22Rv1 (cell line): Measurements from ENCODE around the gene TXN.

Source experiments
- H3K27ac ChIP-seq: fragments of 450-650 bp; 2 replicates; pipeline ENCODE4 v1.5.1; 2017
- ZFX ChIP-seq: fragments of 450-650 bp; IDR thresholded peaks from 2 replicates; pipeline ENCODE4 v1.6.1; 2017; ENCODE audit warnings: antibody characterized with exemption, borderline replicate concordance
- TF ChIP-seq, protein P1 (sequence below): fragments of 450-650 bp; IDR thresholded peaks from 2 replicates; pipeline ENCODE4 v1.5.1; 2017; ENCODE audit warnings: mild to moderate bottlenecking

The TXN gene

GRCh38 chr9:110249603-110250002, 6.7 kb downstream of the TXN start:
- TF ChIP-seq ZFX: no peak
- TF ChIP-seq, protein P1, sequence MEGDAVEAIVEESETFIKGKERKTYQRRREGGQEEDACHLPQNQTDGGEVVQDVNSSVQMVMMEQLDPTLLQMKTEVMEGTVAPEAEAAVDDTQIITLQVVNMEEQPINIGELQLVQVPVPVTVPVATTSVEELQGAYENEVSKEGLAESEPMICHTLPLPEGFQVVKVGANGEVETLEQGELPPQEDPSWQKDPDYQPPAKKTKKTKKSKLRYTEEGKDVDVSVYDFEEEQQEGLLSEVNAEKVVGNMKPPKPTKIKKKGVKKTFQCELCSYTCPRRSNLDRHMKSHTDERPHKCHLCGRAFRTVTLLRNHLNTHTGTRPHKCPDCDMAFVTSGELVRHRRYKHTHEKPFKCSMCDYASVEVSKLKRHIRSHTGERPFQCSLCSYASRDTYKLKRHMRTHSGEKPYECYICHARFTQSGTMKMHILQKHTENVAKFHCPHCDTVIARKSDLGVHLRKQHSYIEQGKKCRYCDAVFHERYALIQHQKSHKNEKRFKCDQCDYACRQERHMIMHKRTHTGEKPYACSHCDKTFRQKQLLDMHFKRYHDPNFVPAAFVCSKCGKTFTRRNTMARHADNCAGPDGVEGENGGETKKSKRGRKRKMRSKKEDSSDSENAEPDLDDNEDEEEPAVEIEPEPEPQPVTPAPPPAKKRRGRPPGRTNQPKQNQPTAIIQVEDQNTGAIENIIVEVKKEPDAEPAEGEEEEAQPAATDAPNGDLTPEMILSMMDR: no peak
- H3K27ac ChIP-seq: no peak overlapping the region

GRCh38 chr9:110248361-110248760, 7.9 kb downstream of the TXN start:
- TF ChIP-seq, protein P1: no peak
- no peak overlapping the region for H3K27ac ChIP-seq

- TF ChIP-seq ZFX: no peak
- TF ChIP-seq, protein P1: no peak
- no peak overlapping the region for H3K27ac ChIP-seq
These were observed 10.1 kb downstream of the TXN start for GRCh38 chr9:110246214-110246613.

GRCh38 chr9:110244616-110245015, 11.7 kb downstream of the TXN start:
- TF ChIP-seq, protein P1: no peak
- H3K27ac ChIP-seq: no peak overlapping the region

- TF ChIP-seq, protein P1: no peak
- no peak for TF ChIP-seq ZFX
- no peak overlapping the region for H3K27ac ChIP-seq
These were observed 14.4 kb downstream of the TXN start for GRCh38 chr9:110241858-110242321.

DNA sequence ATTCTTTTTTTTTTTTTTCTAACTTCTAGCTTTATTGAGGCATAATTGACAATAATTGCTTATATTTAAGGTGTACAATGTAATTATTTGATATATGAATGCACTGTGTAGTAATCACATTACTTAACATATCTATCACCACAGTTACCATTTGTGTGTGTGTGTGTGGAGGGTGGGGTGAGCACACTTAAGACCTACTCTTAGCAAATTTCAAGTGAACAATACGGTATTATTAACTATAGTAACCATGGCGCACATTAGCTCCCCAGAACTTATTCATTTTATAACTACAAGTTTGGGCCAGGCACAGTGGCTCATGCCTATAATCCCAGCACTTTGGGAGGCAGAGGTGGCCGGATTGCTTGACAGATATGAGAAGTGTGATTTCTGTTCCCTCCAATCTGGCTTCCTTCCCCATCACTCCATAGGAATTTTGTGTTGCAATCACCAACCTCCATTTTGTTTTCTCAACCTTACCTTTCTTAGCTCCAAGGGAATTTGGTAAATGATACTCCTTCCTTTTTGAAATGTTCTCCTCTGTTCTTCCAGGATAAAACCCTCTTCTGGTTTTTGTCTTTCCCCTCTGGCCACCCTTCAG, 14.9 kb downstream of the TXN start:
- H3K27ac ChIP-seq: no peak overlapping the region
- no peak for TF ChIP-seq ZFX
- TF ChIP-seq, protein P1: no peak

- H3K27ac ChIP-seq: no peak overlapping the region
- TF ChIP-seq ZFX: no peak
These were observed 16.1 kb downstream of the TXN start for GRCh38 chr9:110240198-110240597.

DNA sequence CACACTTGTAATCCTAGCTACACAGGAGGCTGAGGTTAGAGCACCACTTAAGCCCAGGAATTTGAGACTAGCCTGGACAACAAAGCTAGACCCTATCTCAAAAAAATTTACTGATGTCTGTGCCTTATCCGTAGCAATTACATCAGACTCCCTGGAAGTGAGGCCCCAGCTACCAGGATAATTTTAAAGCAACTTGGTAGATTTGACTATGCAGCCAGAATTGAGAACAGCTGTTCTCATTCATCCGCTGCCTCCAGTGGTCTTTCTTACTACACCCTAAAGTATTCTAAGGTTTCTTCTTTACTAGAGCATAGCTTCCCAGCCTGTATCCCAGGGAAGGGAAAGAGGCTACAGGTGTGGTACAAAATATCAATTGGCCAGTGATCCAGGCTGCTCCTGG, 28.0 kb downstream of the TXN start:
- TF ChIP-seq, protein P1: no peak
- TF ChIP-seq ZFX: no peak

More for the DNA sequence above, 28.0 kb downstream of the TXN start:
- no peak overlapping the region for H3K27ac ChIP-seq
